B cell (primary cell): Measurements from ENCODE around the gene SLC2A4RG. TPM values are rescaled to one million over a fixed set of nuclear protein-coding genes. Genes with fewer than 3 reads are reported as not detected.

Experiments used
- ATAC-seq: fragments of 200-7000 bp; cut with Tn5 transposase; one replicate; pipeline ENCODE4 v1.10.0; 2021; ENCODE audit warnings: low read depth, mild to moderate bottlenecking, moderate number of reproducible peaks, moderate library complexity
- CTCF ChIA-PET: fragments of 350-600 bp; sonication (Branson Sonifier 250); formaldehyde crosslinking; loops from one replicate; lab custom pipeline; 2021; ENCODE audit warnings: antibody characterized with exemption, inconsistent platforms; lab: Charles Lee
- POLR2A ChIA-PET: fragments of 350-600 bp; sonication (Branson Sonifier 250); formaldehyde crosslinking; loops from one replicate; lab custom pipeline; 2021; ENCODE audit warnings: antibody characterized with exemption; lab: Charles Lee
- DNase-seq: peaks from one replicate; pipeline ENCODE4 v3.0.0; 2013
- H2AFZ ChIP-seq: 2 replicates; pipeline ENCODE4 v1.6.1; 2012; ENCODE audit warnings: mild to moderate bottlenecking, low read depth, low read length; ENCODE audit not compliant: insufficient read depth, poor library complexity, severe bottlenecking
- H3K27ac ChIP-seq, 2 donors: 1 replicate in 1 of 2; 2 replicates in 1 of 2; pipeline ENCODE4 v1.5.1; 2012 to 2013; ENCODE audit warnings: low read length in 2 of 2, mild to moderate bottlenecking in 2 of 2, moderate library complexity in 1 of 2
- H3K27me3 ChIP-seq, 4 experiments: fragments of 200-600 bp in 1 of 4; sonication (generic) in 1 of 4; replicated peaks in 1 of 4; 1 replicate in 2 of 4; 2 replicates in 2 of 4; pipeline versions ENCODE4 v1.6.1 to v1.7.0; 2013 to 2016; ENCODE audit warnings: low read length in 3 of 4, mild to moderate bottlenecking in 2 of 4, mixed read lengths in 1 of 4, moderate library complexity in 1 of 4; ENCODE audit not compliant: insufficient read depth in 4 of 4, control insufficient read depth in 3 of 4; ENCODE audit errors: control extremely low read depth in 1 of 4
- H3K36me3 ChIP-seq, 2 experiments: replicated peaks in 1 of 2; 1 replicate in 1 of 2; 2 replicates in 1 of 2; pipeline versions ENCODE4 v1.6.1 to v1.7.1; 2013; ENCODE audit warnings: low read length in 1 of 2; ENCODE audit not compliant: insufficient read depth in 2 of 2, control insufficient read depth in 1 of 2; ENCODE audit errors: control extremely low read depth in 1 of 2, extremely low read depth in 1 of 2
- H3K4me1 ChIP-seq, 2 donors: fragments of 200-600 bp in 1 of 2; sonication (generic) in 1 of 2; 1 replicate in 1 of 2; 2 replicates in 1 of 2; pipeline versions ENCODE4 v1.5.1 to v1.6.1; 2013 to 2017; ENCODE audit warnings: low read length in 2 of 2; ENCODE audit not compliant: control insufficient read depth in 2 of 2, insufficient read depth in 2 of 2
- H3K4me2 ChIP-seq: replicated peaks from 2 replicates; pipeline ENCODE3; 2012; ENCODE audit warnings: mild to moderate bottlenecking, low read depth, low read length; ENCODE audit not compliant: poor library complexity, severe bottlenecking
- H3K4me3 ChIP-seq, 5 experiments: fragments of 200-600 bp in 1 of 5; sonication (generic) in 1 of 5; 1 replicate in 3 of 5; 2 replicates in 2 of 5; pipeline versions ENCODE4 v1.5.1 to v1.7.0; 2011 to 2016; ENCODE audit warnings: low read length in 4 of 5, mild to moderate bottlenecking in 4 of 5, low read depth in 2 of 5, control low read depth in 1 of 5, moderate library complexity in 1 of 5; ENCODE audit not compliant: insufficient read depth in 1 of 5; ENCODE audit errors: control extremely low read depth in 1 of 5, extremely low read depth in 1 of 5
- H3K79me2 ChIP-seq: fragments of 200-600 bp; sonication (generic); one replicate; pipeline ENCODE4 v1.6.0; 2016; ENCODE audit warnings: low read length; ENCODE audit not compliant: control insufficient read depth, insufficient read depth
- H3K9ac ChIP-seq: fragments of 200-600 bp; sonication (generic); 2 replicates; pipeline ENCODE4 v1.6.1; 2017; ENCODE audit warnings: mild to moderate bottlenecking, low read length, moderate library complexity
- H3K9me3 ChIP-seq, 3 donors: one replicate each; pipeline versions ENCODE4 v1.6.1 to v1.7.1; 2013; ENCODE audit warnings: low read length in 2 of 3; ENCODE audit not compliant: control insufficient read depth in 2 of 3, insufficient read depth in 1 of 3; ENCODE audit errors: control extremely low read depth in 1 of 3
- H4K20me1 ChIP-seq: 2 replicates; pipeline ENCODE4 v1.6.0; 2012; ENCODE audit warnings: mild to moderate bottlenecking, low read length; ENCODE audit not compliant: insufficient read depth, control insufficient read depth, poor library complexity, severe bottlenecking
- H3K27ac Mint-ChIP-seq: one replicate; pipeline ENCODE4 v1.8.0; 2021; ENCODE audit warnings: mixed read lengths
- H3K27me3 Mint-ChIP-seq: one replicate; pipeline ENCODE4 v1.8.0; 2021; ENCODE audit warnings: mixed read lengths
- H3K4me1 Mint-ChIP-seq: one replicate; pipeline ENCODE4 v1.8.0; 2021; ENCODE audit warnings: mixed read lengths
- H3K4me3 Mint-ChIP-seq: one replicate; pipeline ENCODE4 v1.8.0; 2021; ENCODE audit warnings: mixed read lengths
- H3K9me3 Mint-ChIP-seq: one replicate; pipeline ENCODE4 v1.8.0; 2022; ENCODE audit warnings: mixed read lengths; ENCODE audit not compliant: insufficient read depth
- CTCF ChIP-seq: fragments of 200-600 bp; IDR thresholded peaks from one replicate; pipeline ENCODE4 v1.8.0; 2022; ENCODE audit warnings: antibody characterized with exemption, mild to moderate bottlenecking
- EZH2 ChIP-seq: IDR thresholded peaks from 2 replicates; pipeline ENCODE4 v1.6.1; 2012; ENCODE audit warnings: borderline replicate concordance, low read depth, mild to moderate bottlenecking, moderate library complexity, low read length; ENCODE audit not compliant: insufficient read depth, poor library complexity, severe bottlenecking
- WGBS: methylation state at CpG from one replicate; pipeline ENCODE4 v1.1.5; 2013; ENCODE audit warnings: missing lambda C conversion rate; ENCODE audit not compliant: insufficient coverage; 5-methylcytosine and 5-hydroxymethylcytosine counted together
- intact Hi-C: fragments of 100-400 bp; cut with micrococcal nuclease; formaldehyde crosslinking; loops from one replicate; pipeline ENCODE4 v1.10.0; 2022
- polyA plus RNA-seq: library from polyadenylated mRNA; depleted of rRNA; stranded (reverse); fragments of >200 nt; gene quantifications from 2 replicates; pipeline ENCODE4 v1.2.3, GENCODE V29; 2012
- total RNA-seq, 2 donors: library from RNA; stranded (reverse); fragments of 120-200 nt in 1 of 2; gene quantifications; 1 replicate in 1 of 2; 2 replicates in 1 of 2; pipeline versions ENCODE4 v1.2.3 to v1.2.4, GENCODE V29; 2013 to 2022

The SLC2A4RG gene
- total and polyA plus RNA-seq, 2 donors (not counting 1 experiment from before 2014, with no cell fraction given): 39.7 to 49.4 TPM

- no peak overlapping the region for H2AFZ ChIP-seq
- H3K4me1 ChIP-seq: peaks cover 35 to 46% of the 10 kb centered on the region in 2 donors
- peak overlapping the region; percentile 48 for H3K9ac ChIP-seq
- peak; percentile 61 for DNase-seq
- peaks cover 36% of the 10 kb centered on the region for H4K20me1 ChIP-seq
- H3K27me3 ChIP-seq: no peaks in the 10 kb centered on the region
- WGBS: 46% methylated on average over 26 of the region's 26 CpGs
- ChIA-PET POLR2A (interaction anchor here (0.9 to 1.8 kb wide), 3 partner anchors 9 to 126 kb away, joined by 3 to 8 read pairs (median 3); partner anchors contain the start of genes ARFRP1, TPD52L2 and ZGPAT), CTCF (interaction anchor here (1.0 kb wide), 1 partner anchor 201 kb away, joined by 3 read pairs; the partner anchor contains the start of gene PTK6)
- H3K79me2 ChIP-seq: peaks cover 21% of the 10 kb centered on the region
- intact Hi-C loops: loop anchor here (1.0 to 5.0 kb wide), 2 partner anchors 126 to 201 kb away; partner anchors contain the start of gene PTK6
- H3K4me3 Mint-ChIP-seq: peak overlapping the region; percentile 80
- ATAC-seq: no peak
- H3K36me3 ChIP-seq: peaks cover 0 to 21% of the 10 kb centered on the region in 2 experiments
- H3K9me3 ChIP-seq: no peaks in the 10 kb centered on the region
- H3K27ac Mint-ChIP-seq: peak overlapping the region; percentile 53
- H3K4me3 ChIP-seq: peak overlapping the region in 2 of 5 experiments; percentile 45 to 46
- no peaks in the 10 kb centered on the region for H3K27me3 Mint-ChIP-seq
- H3K9me3 Mint-ChIP-seq: no peaks in the 10 kb centered on the region
- peaks cover 22% of the 10 kb centered on the region for H3K4me1 Mint-ChIP-seq
- TF ChIP-seq EZH2 (no peak), CTCF (no peak)
- peak overlapping the region; percentile 93 for H3K4me2 ChIP-seq
- H3K27ac ChIP-seq: no peak overlapping the region
Observed at GRCh38 chr20:63738687-63739129, 868 bp upstream of the SLC2A4RG start.

GRCh38 chr20:63740070-63740626 lies 572 bp downstream of the SLC2A4RG start:
- peak; percentile 58 for DNase-seq
- Histone ChIP-seq H2AFZ (peak overlapping the region; percentile 70), H3K79me2 (peaks cover 6% of the 10 kb centered on the region), H3K9me3 (no peaks in the 10 kb centered on the region), H3K4me1 (peaks cover 35 to 46% of the 10 kb centered on the region in 2 donors), H3K9ac (peak overlapping the region; percentile 68), H3K4me3 (peak overlapping the region; percentile 23 to 64 (median 50)), H3K27ac (no peak overlapping the region), H3K36me3 (peaks cover 0 to 8% of the 10 kb centered on the region in 2 experiments), H3K4me2 (peak overlapping the region; percentile 95), H4K20me1 (peaks cover 22% of the 10 kb centered on the region), H3K27me3 (no peaks in the 10 kb centered on the region)
- Mint-ChIP-seq H3K27me3 (no peaks in the 10 kb centered on the region), H3K9me3 (no peaks in the 10 kb centered on the region), H3K4me3 (peak overlapping the region; percentile 68), H3K4me1 (peaks cover 18% of the 10 kb centered on the region), H3K27ac (no peak overlapping the region)
- ChIA-PET POLR2A (interaction anchor here (0.9 kb wide), 1 partner anchor 114 kb away, joined by 3 read pairs; no protein-coding TSS in a partner anchor), CTCF (interaction anchor here (0.9 kb wide), 1 partner anchor 32 kb away, joined by 3 read pairs; the partner anchor contains the start of genes ARFRP1 and ZGPAT)
- under 1% methylated on average over 75 of the region's 80 CpGs for WGBS
- TF ChIP-seq EZH2 (no peak), CTCF (no peak)
- peak; percentile 9 for ATAC-seq
- intact Hi-C loops: no loop called here
